ENCODE data around the gene TXNDC16.
A peak's percentile ranks its signal among the peaks of the same experiment; 100 is the strongest.
"Not testable (repeated sequence)": the region's sequence is repeated elsewhere in the genome, so short reads cannot be mapped to it uniquely, and the experiment has no call there.

TXNDC16 gene

DNA sequence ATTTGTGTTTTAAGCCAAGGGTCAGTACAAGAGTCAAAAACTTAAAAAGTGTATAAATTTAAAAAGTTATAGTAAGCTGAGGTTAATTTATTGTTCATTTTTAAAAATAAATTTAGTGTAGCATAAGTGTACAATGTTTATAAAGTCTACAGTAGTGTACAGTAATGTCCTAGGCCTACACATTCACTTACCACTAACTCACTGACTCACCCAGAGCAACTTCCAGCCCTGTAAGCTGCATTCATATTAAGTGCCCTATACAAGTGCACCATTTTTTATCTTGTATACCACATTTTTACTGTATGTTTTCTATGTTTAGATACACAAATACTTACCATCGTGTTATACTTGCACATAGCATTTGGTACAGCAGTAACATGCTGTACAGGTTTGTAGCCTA lies 38.0 kb upstream of the TXNDC16 start:
- Histone ChIP-seq H3K27me3 (replicated peaks) (no peaks in the 10 kb centered on the region), H3K4me3 (ENCODE audit: low read depth, low read length) (no peak overlapping the region), H3K27ac (no peak overlapping the region), H3K36me3 (replicated peaks) (no peaks in the 10 kb centered on the region)
- in situ Hi-C loops (cut with HindIII; ENCODE audit: low pct_ligation_motif_present, low sequenced_read_pairs), result no loop called here
- no peak for DNase-seq
- TF ChIP-seq, protein P1, sequence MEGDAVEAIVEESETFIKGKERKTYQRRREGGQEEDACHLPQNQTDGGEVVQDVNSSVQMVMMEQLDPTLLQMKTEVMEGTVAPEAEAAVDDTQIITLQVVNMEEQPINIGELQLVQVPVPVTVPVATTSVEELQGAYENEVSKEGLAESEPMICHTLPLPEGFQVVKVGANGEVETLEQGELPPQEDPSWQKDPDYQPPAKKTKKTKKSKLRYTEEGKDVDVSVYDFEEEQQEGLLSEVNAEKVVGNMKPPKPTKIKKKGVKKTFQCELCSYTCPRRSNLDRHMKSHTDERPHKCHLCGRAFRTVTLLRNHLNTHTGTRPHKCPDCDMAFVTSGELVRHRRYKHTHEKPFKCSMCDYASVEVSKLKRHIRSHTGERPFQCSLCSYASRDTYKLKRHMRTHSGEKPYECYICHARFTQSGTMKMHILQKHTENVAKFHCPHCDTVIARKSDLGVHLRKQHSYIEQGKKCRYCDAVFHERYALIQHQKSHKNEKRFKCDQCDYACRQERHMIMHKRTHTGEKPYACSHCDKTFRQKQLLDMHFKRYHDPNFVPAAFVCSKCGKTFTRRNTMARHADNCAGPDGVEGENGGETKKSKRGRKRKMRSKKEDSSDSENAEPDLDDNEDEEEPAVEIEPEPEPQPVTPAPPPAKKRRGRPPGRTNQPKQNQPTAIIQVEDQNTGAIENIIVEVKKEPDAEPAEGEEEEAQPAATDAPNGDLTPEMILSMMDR (IDR thresholded peaks at IDR 0.05; ENCODE audit: low read depth, low read length, missing control alignments), result no peak

GRCh38 chr14:52589646-52590045 lies 37.3 kb upstream of the TXNDC16 start:
- no peak for DNase-seq
- TF ChIP-seq, protein P1 (IDR thresholded peaks at IDR 0.05; ENCODE audit: low read depth, low read length, missing control alignments), result no peak
- no peak overlapping the region for H3K4me3 ChIP-seq (ENCODE audit: low read depth, low read length)
- H3K36me3 ChIP-seq (replicated peaks), result no peaks in the 10 kb centered on the region
- H3K27me3 ChIP-seq (replicated peaks), result no peaks in the 10 kb centered on the region
- H3K27ac ChIP-seq, result no peak overlapping the region
- in situ Hi-C loops (cut with HindIII; ENCODE audit: low pct_ligation_motif_present, low sequenced_read_pairs), result no loop called here

DNA sequence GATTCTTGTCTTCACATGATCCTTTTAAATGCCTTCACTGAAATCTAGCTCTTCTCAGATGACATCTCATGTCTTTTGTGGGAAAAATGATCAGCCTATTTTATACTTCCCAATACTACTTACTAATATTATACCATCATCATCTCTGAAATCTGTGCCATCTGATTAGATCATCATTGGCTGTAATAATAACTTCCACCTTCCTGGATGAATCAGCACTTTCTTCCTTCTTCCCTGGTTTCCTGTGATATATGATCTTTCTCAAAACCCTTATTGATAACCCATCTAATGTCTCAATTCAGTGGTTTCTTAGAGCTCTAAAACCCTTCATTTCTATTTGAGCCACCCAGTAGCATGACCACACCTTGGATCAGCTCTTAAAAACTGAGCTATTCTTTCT lies 31.2 kb upstream of the TXNDC16 start:
- Histone ChIP-seq H3K27me3 (replicated peaks) (no peaks in the 10 kb centered on the region), H3K36me3 (replicated peaks) (no peaks in the 10 kb centered on the region), H3K4me3 (ENCODE audit: low read depth, low read length) (no peak overlapping the region), H3K27ac (no peak overlapping the region)
- TF ChIP-seq, protein P1 (IDR thresholded peaks at IDR 0.05; ENCODE audit: low read depth, low read length, missing control alignments), result no peak
- no peak for DNase-seq
- in situ Hi-C loops (cut with HindIII; ENCODE audit: low pct_ligation_motif_present, low sequenced_read_pairs), result no loop called here

DNA sequence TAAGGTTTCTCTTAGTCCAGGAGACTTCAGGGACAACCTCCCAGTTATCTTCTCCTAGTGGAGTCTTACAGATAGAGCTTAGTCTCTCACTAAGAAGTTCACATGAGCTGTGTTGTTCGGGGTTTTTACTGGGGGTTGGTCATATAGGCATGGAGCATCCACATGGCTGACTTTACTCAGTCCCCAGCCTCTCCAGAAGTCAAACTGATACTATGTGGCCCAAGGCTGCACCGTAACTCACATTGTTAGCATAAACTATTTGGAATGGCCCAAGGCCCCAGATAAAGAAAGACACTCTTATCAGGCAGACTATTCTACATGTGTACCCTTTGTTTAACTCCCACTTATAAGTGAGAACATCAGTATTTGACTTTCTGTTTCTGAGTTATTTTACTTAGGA lies 23.6 kb upstream of the TXNDC16 start:
- Histone ChIP-seq H3K27ac (no peak overlapping the region), H3K36me3 (replicated peaks) (no peaks in the 10 kb centered on the region), H3K4me3 (ENCODE audit: low read depth, low read length) (no peak overlapping the region), H3K27me3 (replicated peaks) (no peaks in the 10 kb centered on the region)
- TF ChIP-seq, protein P1 (IDR thresholded peaks at IDR 0.05; ENCODE audit: low read depth, low read length, missing control alignments), result no peak
- in situ Hi-C loops (cut with HindIII; ENCODE audit: low pct_ligation_motif_present, low sequenced_read_pairs), result no loop called here
- no peak for DNase-seq

DNA sequence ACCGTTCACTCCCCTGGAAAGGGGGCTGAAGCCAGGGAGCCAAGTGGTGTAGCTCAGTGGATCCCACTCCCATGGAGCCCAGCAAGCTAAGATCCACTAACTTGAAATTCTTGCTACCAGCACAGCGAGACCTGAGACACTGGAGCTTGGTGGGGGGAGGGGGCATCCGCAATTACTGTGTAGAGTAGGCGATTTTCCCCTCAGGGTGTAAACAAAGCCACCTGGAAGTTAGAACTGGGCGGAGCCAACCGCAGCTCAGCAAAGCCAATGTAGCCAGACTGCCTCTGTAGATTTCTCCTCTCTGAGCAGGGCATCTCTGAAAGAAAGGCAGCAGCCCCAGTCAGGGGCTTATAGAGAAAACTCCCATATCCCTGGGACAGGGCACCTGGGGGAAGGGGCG lies 16.1 kb upstream of the TXNDC16 start:
- H3K36me3 ChIP-seq (replicated peaks); H3K27me3 ChIP-seq (replicated peaks); DNase-seq; in situ Hi-C loops (cut with HindIII; ENCODE audit: low pct_ligation_motif_present, low sequenced_read_pairs); H3K4me3 ChIP-seq (ENCODE audit: low read depth, low read length); H3K27ac ChIP-seq: not testable (repeated sequence)

DNA sequence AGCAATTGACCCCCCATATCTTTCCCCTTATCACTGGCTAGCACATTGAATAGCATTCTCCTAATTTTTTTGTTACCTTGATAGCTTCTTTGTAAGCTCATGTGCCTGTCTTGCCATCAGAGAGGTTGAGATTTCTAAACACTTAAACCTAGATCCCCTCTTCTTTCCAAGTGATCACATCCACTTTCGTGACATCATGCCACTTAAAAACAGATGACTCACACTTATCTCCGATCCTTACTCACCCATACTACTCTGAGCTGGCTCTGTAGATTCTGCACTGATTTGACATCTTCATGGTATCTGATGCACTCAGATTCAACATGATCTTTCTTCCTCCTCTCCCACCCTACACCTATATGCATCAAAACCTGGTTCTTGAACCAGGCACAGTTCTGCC lies 10.8 kb upstream of the TXNDC16 start:
- TF ChIP-seq, protein P1 (IDR thresholded peaks at IDR 0.05; ENCODE audit: low read depth, low read length, missing control alignments), result no peak
- H3K27ac ChIP-seq, result no peak overlapping the region
- in situ Hi-C loops (cut with HindIII; ENCODE audit: low pct_ligation_motif_present, low sequenced_read_pairs), result no loop called here
- no peak overlapping the region for H3K4me3 ChIP-seq (ENCODE audit: low read depth, low read length)
- no peaks in the 10 kb centered on the region for H3K27me3 ChIP-seq (replicated peaks)
- DNase-seq, result peak; percentile 51
- no peaks in the 10 kb centered on the region for H3K36me3 ChIP-seq (replicated peaks)
